Measurements from ENCODE around the gene ANKH.

Gene ANKH

DNA sequence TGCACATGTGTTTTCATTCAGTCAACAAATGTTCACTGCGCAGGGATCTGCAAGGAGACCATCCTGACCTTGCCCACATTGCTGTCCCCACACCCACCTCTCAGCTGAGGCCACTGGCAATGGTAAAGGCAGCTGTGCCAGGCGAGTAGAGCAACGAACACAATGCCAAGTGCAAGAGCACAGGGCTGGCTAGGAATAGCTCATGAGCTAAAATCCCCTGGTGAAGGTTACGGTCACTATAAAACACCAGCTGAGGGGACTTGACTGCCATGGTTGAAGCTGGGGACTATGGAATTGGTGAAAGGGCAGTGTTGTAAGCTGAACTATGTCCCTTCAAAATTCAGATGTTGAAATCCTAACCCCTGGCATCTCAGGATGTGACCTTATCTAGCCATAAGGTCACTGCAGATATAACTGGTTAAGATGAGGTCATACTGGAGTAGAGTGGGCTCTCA is 111.0 kb downstream of the ANKH start:
- TF ChIP-seq, protein P1, sequence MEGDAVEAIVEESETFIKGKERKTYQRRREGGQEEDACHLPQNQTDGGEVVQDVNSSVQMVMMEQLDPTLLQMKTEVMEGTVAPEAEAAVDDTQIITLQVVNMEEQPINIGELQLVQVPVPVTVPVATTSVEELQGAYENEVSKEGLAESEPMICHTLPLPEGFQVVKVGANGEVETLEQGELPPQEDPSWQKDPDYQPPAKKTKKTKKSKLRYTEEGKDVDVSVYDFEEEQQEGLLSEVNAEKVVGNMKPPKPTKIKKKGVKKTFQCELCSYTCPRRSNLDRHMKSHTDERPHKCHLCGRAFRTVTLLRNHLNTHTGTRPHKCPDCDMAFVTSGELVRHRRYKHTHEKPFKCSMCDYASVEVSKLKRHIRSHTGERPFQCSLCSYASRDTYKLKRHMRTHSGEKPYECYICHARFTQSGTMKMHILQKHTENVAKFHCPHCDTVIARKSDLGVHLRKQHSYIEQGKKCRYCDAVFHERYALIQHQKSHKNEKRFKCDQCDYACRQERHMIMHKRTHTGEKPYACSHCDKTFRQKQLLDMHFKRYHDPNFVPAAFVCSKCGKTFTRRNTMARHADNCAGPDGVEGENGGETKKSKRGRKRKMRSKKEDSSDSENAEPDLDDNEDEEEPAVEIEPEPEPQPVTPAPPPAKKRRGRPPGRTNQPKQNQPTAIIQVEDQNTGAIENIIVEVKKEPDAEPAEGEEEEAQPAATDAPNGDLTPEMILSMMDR (IDR thresholded peaks at IDR 0.05; ENCODE audit: borderline replicate concordance, extremely low read depth, low read length, poor library complexity, severe bottlenecking) = no peak
- TF ChIP-seq EZH2 (IDR thresholded peaks at IDR 0.05; ENCODE audit: borderline replicate concordance, low read depth, low read length, severe bottlenecking) = no peak
- no peak overlapping the region for H3K9ac ChIP-seq (ENCODE audit: low read depth, low read length)
- H3K4me1 ChIP-seq (ENCODE audit: insufficient read depth, low read length) = no peaks in the 10 kb centered on the region
- peaks cover 21% of the 10 kb centered on the region; the same call in 1 of the 2 replicates for H3K36me3 ChIP-seq (ENCODE audit: insufficient read depth, low read length)
- H2AFZ ChIP-seq (ENCODE audit: low read depth, low read length) = no peak overlapping the region
- H3K9me3 ChIP-seq (ENCODE audit: insufficient read depth, low read length, severe bottlenecking) = no peaks in the 10 kb centered on the region
- H3K27ac ChIP-seq (ENCODE audit: low read length) = no peak overlapping the region
- no peak for DNase-seq
- no peaks in the 10 kb centered on the region for H3K79me2 ChIP-seq (ENCODE audit: insufficient read depth, low read length)
- no peak overlapping the region for H3K4me3 ChIP-seq (ENCODE audit: low read depth in 1 of 2, low read length in 2 of 2)
- no peaks in the 10 kb centered on the region for H3K27me3 ChIP-seq (ENCODE audit: insufficient read depth, low read length, poor library complexity)
- no peak for ATAC-seq (ENCODE audit: insufficient read depth, low read depth)
- no peaks in the 10 kb centered on the region; the same call in 1 of the 2 replicates for H4K20me1 ChIP-seq (ENCODE audit: insufficient read depth, low read length)
- H3K4me2 ChIP-seq (ENCODE audit: insufficient read depth, low read length) = no peak overlapping the region

- TF ChIP-seq EZH2 (IDR thresholded peaks at IDR 0.05; ENCODE audit: borderline replicate concordance, low read depth, low read length, severe bottlenecking) = no peak
- TF ChIP-seq, protein P1 (IDR thresholded peaks at IDR 0.05; ENCODE audit: borderline replicate concordance, extremely low read depth, low read length, poor library complexity, severe bottlenecking) = no peak
- Histone ChIP-seq H3K36me3 (ENCODE audit: insufficient read depth, low read length) (peaks cover 21% of the 10 kb centered on the region; the same call in 1 of the 2 replicates), H3K4me1 (ENCODE audit: insufficient read depth, low read length) (no peaks in the 10 kb centered on the region), H3K4me3 (ENCODE audit: low read depth in 1 of 2, low read length in 2 of 2) (no peak overlapping the region), H2AFZ (ENCODE audit: low read depth, low read length) (no peak overlapping the region), H3K9ac (ENCODE audit: low read depth, low read length) (no peak overlapping the region), H3K27ac (ENCODE audit: low read length) (no peak overlapping the region), H4K20me1 (ENCODE audit: insufficient read depth, low read length) (no peaks in the 10 kb centered on the region; the same call in 1 of the 2 replicates), H3K79me2 (ENCODE audit: insufficient read depth, low read length) (no peaks in the 10 kb centered on the region), H3K4me2 (ENCODE audit: insufficient read depth, low read length) (no peak overlapping the region), H3K27me3 (ENCODE audit: insufficient read depth, low read length, poor library complexity) (no peaks in the 10 kb centered on the region), H3K9me3 (ENCODE audit: insufficient read depth, low read length, severe bottlenecking) (no peaks in the 10 kb centered on the region)
- DNase-seq = no peak
- no peak for ATAC-seq (ENCODE audit: insufficient read depth, low read depth)
Measured at GRCh38 chr5:14759744-14760547, 111.6 kb downstream of the ANKH start.

- Histone ChIP-seq H3K9ac (ENCODE audit: low read depth, low read length) (no peak overlapping the region), H3K9me3 (ENCODE audit: insufficient read depth, low read length, severe bottlenecking) (no peaks in the 10 kb centered on the region), H3K36me3 (ENCODE audit: insufficient read depth, low read length) (peaks cover 30% of the 10 kb centered on the region; the same call in 1 of the 2 replicates), H2AFZ (ENCODE audit: low read depth, low read length) (no peak overlapping the region), H3K79me2 (ENCODE audit: insufficient read depth, low read length) (no peaks in the 10 kb centered on the region), H3K27me3 (ENCODE audit: insufficient read depth, low read length, poor library complexity) (no peaks in the 10 kb centered on the region), H3K4me1 (ENCODE audit: insufficient read depth, low read length) (no peaks in the 10 kb centered on the region), H3K4me2 (ENCODE audit: insufficient read depth, low read length) (no peak overlapping the region), H4K20me1 (ENCODE audit: insufficient read depth, low read length) (no peaks in the 10 kb centered on the region), H3K27ac (ENCODE audit: low read length) (no peak overlapping the region), H3K4me3 (ENCODE audit: low read depth in 1 of 2, low read length in 2 of 2) (no peak overlapping the region)
- no peak for TF ChIP-seq EZH2 (IDR thresholded peaks at IDR 0.05; ENCODE audit: borderline replicate concordance, low read depth, low read length, severe bottlenecking)
- TF ChIP-seq, protein P1 (IDR thresholded peaks at IDR 0.05; ENCODE audit: borderline replicate concordance, extremely low read depth, low read length, poor library complexity, severe bottlenecking) = no peak
- ATAC-seq (ENCODE audit: insufficient read depth, low read depth) (no peak), DNase-seq (no peak)
Measured at GRCh38 chr5:14757850-14758249, 113.7 kb downstream of the ANKH start.

Data from DND-41 (cell line).